Gastroesophageal sphincter (tissue), 3 donors: ENCODE results near the gene VPS51.

ENCODE experiments used
- POLR2A ChIP-seq, 2 donors: fragments of 450-650 bp; IDR thresholded peaks; one replicate each; pipeline ENCODE4 v1.6.1; 2017; ENCODE audit warnings: antibody characterized with exemption in 2 of 2, mild to moderate bottlenecking in 2 of 2, moderate library complexity in 1 of 2
- POLR2AphosphoS5 ChIP-seq: sonication (generic); formaldehyde crosslinking; IDR thresholded peaks from one replicate; pipeline ENCODE4 v1.6.1; 2017; ENCODE audit warnings: antibody characterized with exemption
- TF ChIP-seq, protein P1 (sequence below), 4 experiments: fragments of 200-600 bp in 2 of 4; fragments of 450-650 bp in 2 of 4; sonication (generic) in 1 of 4; IDR thresholded peaks; one replicate each; pipeline ENCODE4 v1.5.1; 2017 to 2019; ENCODE audit warnings: antibody characterized with exemption in 4 of 4, mild to moderate bottlenecking in 2 of 4, moderate library complexity in 2 of 4

DNA sequence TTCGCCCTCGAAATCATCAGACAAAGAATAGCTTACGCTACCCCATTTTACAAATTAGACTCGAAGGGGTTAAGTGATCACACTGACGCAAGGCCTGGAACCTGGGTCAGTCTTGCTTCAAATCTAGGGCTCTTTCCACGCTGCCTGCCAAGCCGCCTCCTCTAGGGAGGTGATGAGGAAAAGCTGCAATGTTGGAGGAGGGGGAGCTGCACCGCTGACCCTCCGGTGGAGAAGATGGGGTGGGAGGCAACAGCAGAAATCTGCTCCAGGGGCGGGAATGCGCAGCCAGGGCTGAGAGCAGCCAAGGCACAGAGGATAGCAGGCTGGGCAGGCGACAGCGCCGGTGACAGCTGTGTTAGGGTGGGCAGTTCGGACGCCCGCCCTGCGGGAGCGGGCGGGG, 37.7 kb downstream of the VPS51 start:
- TF ChIP-seq, protein P1, sequence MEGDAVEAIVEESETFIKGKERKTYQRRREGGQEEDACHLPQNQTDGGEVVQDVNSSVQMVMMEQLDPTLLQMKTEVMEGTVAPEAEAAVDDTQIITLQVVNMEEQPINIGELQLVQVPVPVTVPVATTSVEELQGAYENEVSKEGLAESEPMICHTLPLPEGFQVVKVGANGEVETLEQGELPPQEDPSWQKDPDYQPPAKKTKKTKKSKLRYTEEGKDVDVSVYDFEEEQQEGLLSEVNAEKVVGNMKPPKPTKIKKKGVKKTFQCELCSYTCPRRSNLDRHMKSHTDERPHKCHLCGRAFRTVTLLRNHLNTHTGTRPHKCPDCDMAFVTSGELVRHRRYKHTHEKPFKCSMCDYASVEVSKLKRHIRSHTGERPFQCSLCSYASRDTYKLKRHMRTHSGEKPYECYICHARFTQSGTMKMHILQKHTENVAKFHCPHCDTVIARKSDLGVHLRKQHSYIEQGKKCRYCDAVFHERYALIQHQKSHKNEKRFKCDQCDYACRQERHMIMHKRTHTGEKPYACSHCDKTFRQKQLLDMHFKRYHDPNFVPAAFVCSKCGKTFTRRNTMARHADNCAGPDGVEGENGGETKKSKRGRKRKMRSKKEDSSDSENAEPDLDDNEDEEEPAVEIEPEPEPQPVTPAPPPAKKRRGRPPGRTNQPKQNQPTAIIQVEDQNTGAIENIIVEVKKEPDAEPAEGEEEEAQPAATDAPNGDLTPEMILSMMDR (IDR thresholded peaks at IDR 0.05) = no peak
- TF ChIP-seq POLR2A (IDR thresholded peaks at IDR 0.05) (no peak), POLR2AphosphoS5 (no peak)
